CD4-positive, alpha-beta T cell treated with Interleukin-17A for 1 hour (primary cell): ENCODE data around the gene SLC35G2.
"Not testable (repeated sequence)": the region's sequence is repeated elsewhere in the genome, so short reads cannot be mapped to it uniquely, and the experiment has no call there.

Experiments used
- DNase-seq: peaks from one replicate; pipeline ENCODE4 v3.0.0-alpha.2; 2020

SLC35G2 gene

DNA sequence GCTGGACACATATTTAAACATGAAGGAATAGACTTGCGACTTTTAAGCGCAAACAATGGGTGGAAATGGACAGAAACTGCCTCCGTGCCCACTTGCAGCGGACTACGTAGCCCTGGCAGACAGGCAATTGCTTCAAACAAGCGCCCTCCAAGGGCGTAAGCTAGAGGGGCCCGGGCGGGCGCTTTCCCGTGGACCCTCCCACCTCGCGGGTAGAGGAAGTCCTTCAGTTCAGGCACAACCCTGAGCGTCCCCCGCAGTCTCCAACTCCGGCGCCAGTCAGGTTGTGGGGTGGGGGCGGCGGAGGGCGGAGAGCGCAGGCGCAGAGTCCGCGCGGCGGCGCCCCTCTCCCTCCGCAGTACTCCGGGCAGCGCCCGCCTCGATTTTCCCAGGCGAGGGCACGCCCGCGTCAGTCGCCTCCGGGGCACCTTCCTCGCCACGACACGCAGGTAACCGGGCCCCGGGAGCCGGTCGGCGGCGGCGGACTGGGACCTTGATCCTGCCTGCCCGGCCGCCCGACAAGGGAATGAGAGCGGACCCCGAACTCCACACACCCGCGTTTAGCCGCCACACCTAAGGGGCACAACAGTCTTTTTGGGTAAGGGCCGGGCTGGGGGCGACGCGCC, at the start of gene SLC35G2:
Gene SLC35G2 (plus strand): TSS at position 358 of the 623 bp plus-strand sequence. CDS start 35,335 bp downstream, outside the sequence.
- peak; percentile 41 for DNase-seq

DNA sequence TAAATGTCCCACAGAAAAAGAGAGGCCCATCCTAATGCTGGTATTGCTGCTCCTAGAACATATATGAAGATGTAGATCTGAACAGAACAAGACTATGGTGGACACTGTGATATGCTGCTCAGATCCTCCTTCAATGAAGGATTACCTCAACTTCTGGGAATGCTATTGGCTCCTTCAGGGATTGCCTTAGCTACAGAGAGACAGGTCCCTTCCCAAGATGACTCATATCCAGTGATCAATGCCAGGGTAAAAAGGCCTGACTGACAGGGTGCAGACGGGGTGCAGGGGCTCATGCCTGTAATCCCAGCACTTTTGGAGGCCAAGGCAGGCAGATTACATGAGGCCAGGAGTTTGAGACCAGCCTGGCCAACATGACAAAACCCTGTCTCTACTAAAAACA, 46.2 kb upstream of the SLC35G2 start:
- DNase-seq, result no peak

GRCh38 chr3:136778865-136779264, 40.1 kb upstream of the SLC35G2 start:
- DNase-seq, result no peak

DNA sequence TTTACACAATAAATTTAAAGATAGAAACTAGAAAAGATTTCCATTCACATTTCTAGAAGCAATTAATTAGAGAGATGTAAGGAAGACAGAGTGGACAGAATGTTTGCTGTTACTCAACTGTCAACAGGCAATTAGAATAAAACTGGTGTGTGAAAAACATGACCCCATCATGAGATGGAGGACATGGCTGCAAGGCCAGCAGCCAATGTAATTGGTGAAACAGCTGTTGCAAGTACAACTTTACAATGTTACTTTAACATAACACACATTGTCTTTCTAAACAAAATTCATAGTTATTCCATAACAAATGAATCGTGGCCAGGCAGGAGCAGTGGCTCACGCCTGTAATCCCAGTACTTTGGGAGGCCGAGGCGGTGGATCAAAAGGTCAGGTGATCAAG, 38.2 kb upstream of the SLC35G2 start:
- no peak for DNase-seq

GRCh38 chr3:136783708-136784191, 35.2 kb upstream of the SLC35G2 start:
- no peak for DNase-seq

DNA sequence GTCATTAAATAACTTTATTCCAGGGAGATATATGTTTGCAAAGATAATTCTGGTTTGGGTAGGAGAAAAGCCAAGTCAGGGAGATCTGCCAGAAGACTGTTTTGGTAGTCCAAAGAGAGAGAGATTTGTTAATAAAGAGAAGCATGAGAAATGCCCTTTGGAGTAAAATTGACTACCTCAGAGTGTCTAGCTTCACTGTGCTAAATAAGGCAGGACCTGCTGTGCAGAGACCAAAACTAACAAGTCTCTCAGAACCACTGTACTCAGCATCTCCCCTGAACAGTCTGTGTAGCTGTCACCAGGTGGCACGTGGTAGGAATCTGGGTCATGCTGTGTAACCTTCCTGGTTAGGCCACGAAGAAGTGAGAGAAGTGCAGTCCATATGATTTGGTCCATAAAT, 31.6 kb upstream of the SLC35G2 start:
- DNase-seq, result peak; percentile 37

- DNase-seq, result no peak
Observed at GRCh38 chr3:136788154-136788553, 30.8 kb upstream of the SLC35G2 start.

DNA sequence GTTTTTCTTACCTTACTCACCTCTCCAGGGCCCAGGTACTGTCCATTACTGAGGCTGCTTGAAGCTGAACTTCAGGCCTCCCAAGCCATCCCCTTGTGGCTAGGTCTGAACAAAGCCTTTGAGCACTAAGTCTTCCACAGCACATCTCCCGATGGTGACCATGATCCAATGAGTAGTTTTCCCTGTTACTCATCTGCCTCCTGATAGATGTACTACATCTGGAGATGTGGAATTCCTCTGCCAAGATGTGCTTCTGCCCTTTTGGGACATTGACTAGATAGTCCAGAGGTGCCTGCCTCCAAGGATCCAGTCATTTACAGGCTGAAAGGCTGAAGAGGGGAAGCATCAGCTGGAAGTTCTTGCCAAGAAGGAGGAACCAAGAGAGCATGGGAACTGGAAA, 28.9 kb upstream of the SLC35G2 start:
- DNase-seq, result no peak

DNA sequence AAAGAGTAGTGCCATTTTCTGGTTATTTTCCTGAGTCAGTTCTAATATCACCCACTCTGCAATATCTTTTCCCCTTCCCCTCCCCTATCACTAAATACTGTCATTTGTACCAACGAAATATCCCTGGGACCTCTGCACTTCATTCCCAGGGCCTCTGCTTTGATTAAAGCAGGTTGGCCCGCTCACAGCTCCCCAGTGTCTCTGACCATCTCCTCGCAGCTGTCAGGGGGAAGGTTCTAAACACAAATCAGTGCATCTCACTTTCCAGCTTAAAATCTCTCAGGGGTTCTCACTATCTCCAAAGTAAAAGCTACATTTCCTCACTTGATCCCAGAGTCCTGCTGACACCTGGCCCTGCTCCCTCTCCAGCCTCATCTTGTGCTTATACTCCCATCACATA, 28.1 kb upstream of the SLC35G2 start:
- DNase-seq, result no peak

- DNase-seq, result no peak
Observed at GRCh38 chr3:136792556-136793330, 26.2 kb upstream of the SLC35G2 start.

GRCh38 chr3:136801146-136801545, 17.8 kb upstream of the SLC35G2 start:
- DNase-seq, result not testable (repeated sequence)

DNA sequence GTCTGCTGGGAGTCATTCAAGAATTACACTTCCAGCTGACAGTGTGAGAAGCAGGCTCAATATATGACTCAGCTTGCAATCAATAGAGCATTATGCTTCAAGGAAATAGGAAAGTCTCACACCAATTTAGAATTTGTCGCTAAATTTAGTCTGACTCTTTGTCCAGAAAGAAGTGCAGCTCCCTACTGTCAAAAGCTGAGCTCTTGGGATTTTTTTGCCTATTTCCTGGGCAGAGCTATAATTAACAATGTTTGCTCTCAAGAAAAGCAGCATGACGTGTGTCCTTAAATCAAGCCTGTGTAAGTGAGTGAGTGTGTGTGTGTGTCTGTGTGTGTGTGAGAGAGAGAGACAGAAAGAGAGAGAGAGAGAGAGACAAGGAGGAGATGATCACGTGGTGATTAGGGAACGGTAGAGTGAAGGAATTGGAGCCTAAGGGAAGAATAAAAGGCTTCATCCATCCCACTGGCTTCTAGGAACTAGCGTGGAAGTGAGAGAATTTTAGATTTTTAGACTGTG, 16.4 kb upstream of the SLC35G2 start:
- DNase-seq, result no peak

GRCh38 chr3:136804141-136804540, 14.8 kb upstream of the SLC35G2 start:
- DNase-seq, result peak; percentile 15

- no peak for DNase-seq
Observed at GRCh38 chr3:136804813-136805212, 14.1 kb upstream of the SLC35G2 start.

DNA sequence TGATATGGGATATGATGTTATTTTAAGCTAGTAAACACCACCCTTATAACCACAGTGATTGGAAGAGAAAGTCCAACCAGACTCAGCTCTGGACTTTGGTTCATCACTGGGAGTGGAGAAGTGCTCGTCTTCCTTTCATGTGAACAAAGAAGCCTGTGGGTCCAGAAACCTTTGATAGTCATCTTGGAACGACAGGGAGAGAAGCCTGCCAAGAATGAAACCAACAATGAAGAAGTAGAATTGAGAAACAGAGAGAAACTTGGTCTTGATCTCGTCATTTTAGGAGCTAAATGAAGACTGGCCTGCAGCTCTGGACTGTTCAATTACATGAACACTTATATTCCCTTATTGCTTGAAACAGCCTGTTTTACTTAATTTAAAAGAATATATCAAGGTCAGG, 13.1 kb upstream of the SLC35G2 start:
- no peak for DNase-seq

- no peak for DNase-seq
Observed at GRCh38 chr3:136811701-136812100, 7.2 kb upstream of the SLC35G2 start.

GRCh38 chr3:136817448-136817847, 1.5 kb upstream of the SLC35G2 start:
- DNase-seq, result no peak

GRCh38 chr3:136818191-136818768, 646 bp upstream of the SLC35G2 start:
- DNase-seq, result peak; percentile 51

GRCh38 chr3:136819392-136819730, 435 bp downstream of the SLC35G2 start:
- no peak for DNase-seq

GRCh38 chr3:136819731-136820679, 1.1 kb downstream of the SLC35G2 start:
- DNase-seq, result peak; percentile 31

- no peak for DNase-seq
Observed at GRCh38 chr3:136831461-136831860, 12.5 kb downstream of the SLC35G2 start.

- DNase-seq, result no peak
Observed at GRCh38 chr3:136835089-136835812, 16.3 kb downstream of the SLC35G2 start.
